ENCODE results near the gene GAB2.

- TF ChIP-seq, protein P1, sequence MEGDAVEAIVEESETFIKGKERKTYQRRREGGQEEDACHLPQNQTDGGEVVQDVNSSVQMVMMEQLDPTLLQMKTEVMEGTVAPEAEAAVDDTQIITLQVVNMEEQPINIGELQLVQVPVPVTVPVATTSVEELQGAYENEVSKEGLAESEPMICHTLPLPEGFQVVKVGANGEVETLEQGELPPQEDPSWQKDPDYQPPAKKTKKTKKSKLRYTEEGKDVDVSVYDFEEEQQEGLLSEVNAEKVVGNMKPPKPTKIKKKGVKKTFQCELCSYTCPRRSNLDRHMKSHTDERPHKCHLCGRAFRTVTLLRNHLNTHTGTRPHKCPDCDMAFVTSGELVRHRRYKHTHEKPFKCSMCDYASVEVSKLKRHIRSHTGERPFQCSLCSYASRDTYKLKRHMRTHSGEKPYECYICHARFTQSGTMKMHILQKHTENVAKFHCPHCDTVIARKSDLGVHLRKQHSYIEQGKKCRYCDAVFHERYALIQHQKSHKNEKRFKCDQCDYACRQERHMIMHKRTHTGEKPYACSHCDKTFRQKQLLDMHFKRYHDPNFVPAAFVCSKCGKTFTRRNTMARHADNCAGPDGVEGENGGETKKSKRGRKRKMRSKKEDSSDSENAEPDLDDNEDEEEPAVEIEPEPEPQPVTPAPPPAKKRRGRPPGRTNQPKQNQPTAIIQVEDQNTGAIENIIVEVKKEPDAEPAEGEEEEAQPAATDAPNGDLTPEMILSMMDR (IDR thresholded peaks at IDR 0.05): no peak
- no peak for TF ChIP-seq POLR2AphosphoS5 (IDR thresholded peaks at IDR 0.05)
These were observed 177.8 kb downstream of the GAB2 start for GRCh38 chr11:78239781-78240180.
